RWPE1 (cell line): ENCODE results near the gene DNMT3B.

Source experiments
- CTCF ChIA-PET: fragments of 350-600 bp; sonication (Branson Sonifier 250); formaldehyde crosslinking; extraction: SDS; loops from one replicate; lab custom pipeline; 2021; lab: Yijun Ruan, JAX
- POLR2A ChIA-PET: fragments of 400-600 bp; formaldehyde crosslinking; extraction: SDS; loops from one replicate; lab custom pipeline; 2020; ENCODE audit warnings: antibody characterized with exemption; ENCODE audit not compliant: low non-redundant PET; lab: Yijun Ruan, JAX
- DNase-seq: peaks from one replicate; pipeline ENCODE4 v3.0.0; 2012; ENCODE audit warnings: low spot score
- H3K27ac ChIP-seq: fragments of 450-650 bp; 2 replicates; pipeline ENCODE4 v1.5.1; 2017
- CTCF ChIP-seq: fragments of 450-650 bp; conservative IDR thresholded peaks from 2 replicates; pipeline ENCODE4 v1.5.1; 2017; ENCODE audit warnings: low read depth, mild to moderate bottlenecking

The DNMT3B gene

GRCh38 chr20:32773223-32773622 lies 11.0 kb downstream of the DNMT3B start:
- POLR2A ChIA-PET = no interaction called here
- H3K27ac ChIP-seq = no peak overlapping the region
- TF ChIP-seq CTCF = no peak
- CTCF ChIA-PET = interaction anchor here (0.6 to 0.8 kb wide), 4 partner anchors 12 to 1278 kb away, joined by 4 to 5 read pairs (median 4); no protein-coding TSS in a partner anchor
- no peak for DNase-seq

- TF ChIP-seq CTCF = no peak
These were observed 11.7 kb downstream of the DNMT3B start for GRCh38 chr20:32773855-32774254.

GRCh38 chr20:32775336-32775991 lies 13.3 kb downstream of the DNMT3B start:
- peak overlapping the region; percentile 61 for H3K27ac ChIP-seq
- POLR2A ChIA-PET = interaction anchor here (0.5 kb wide), 1 partner anchor 8 kb away, joined by 3 read pairs; no protein-coding TSS in a partner anchor
- DNase-seq = peak; percentile 59
- CTCF ChIA-PET = interaction anchor here (0.6 to 5.1 kb wide), 3 partner anchors 15 to 716 kb away, joined by 3 to 152 read pairs (median 11); partner anchors contain the start of gene C20orf203
- TF ChIP-seq CTCF = no peak

More at GRCh38 chr20:32773855-32774254, 11.7 kb downstream of the DNMT3B start:
- CTCF ChIA-PET = interaction anchor here (0.6 to 0.8 kb wide), 4 partner anchors 11 to 1277 kb away, joined by 4 to 5 read pairs (median 4); no protein-coding TSS in a partner anchor
- no peak for DNase-seq
- H3K27ac ChIP-seq = no peak overlapping the region
- POLR2A ChIA-PET = no interaction called here

- POLR2A ChIA-PET = no interaction called here
- TF ChIP-seq CTCF = no peak
- no peak for DNase-seq
- CTCF ChIA-PET = interaction anchor here (0.6 to 5.1 kb wide), 18 partner anchors 9 to 293 kb away, joined by 3 to 152 read pairs (median 10); partner anchors contain the start of genes C20orf203 and COMMD7
- peak overlapping the region; percentile 28 for H3K27ac ChIP-seq
These were observed 15.2 kb downstream of the DNMT3B start for GRCh38 chr20:32777177-32777956.

- ChIA-PET CTCF (interaction anchor here (0.6 to 5.1 kb wide), 12 partner anchors 10 to 298 kb away, joined by 3 to 152 read pairs (median 18); partner anchors contain the start of genes C20orf203 and DNMT3B), POLR2A (no interaction called here)
- TF ChIP-seq CTCF = no peak
- no peak for DNase-seq
- H3K27ac ChIP-seq = no peak overlapping the region
These were observed 17.5 kb downstream of the DNMT3B start for GRCh38 chr20:32779500-32780211.
